SU-DHL-6 (cell line): ENCODE data around the gene NUP85.

Experiments
- EZH2phosphoT487 ChIP-seq: fragments of 200-600 bp; sonication (generic), shearing (Covaris generic); conservative IDR thresholded peaks from 2 replicates; pipeline ENCODE4 v1.6.1; 2018; ENCODE audit warnings: mild to moderate bottlenecking, antibody characterized with exemption, low read length, moderate library complexity, mixed read lengths
- TF ChIP-seq, protein P1 (sequence below): fragments of 200-600 bp; sonication (generic); IDR thresholded peaks from one replicate; pipeline ENCODE4 v1.5.1; 2017; ENCODE audit warnings: antibody characterized with exemption, mild to moderate bottlenecking, low read length, moderate library complexity; ENCODE audit not compliant: insufficient read depth, poor library complexity, severe bottlenecking

DNA sequence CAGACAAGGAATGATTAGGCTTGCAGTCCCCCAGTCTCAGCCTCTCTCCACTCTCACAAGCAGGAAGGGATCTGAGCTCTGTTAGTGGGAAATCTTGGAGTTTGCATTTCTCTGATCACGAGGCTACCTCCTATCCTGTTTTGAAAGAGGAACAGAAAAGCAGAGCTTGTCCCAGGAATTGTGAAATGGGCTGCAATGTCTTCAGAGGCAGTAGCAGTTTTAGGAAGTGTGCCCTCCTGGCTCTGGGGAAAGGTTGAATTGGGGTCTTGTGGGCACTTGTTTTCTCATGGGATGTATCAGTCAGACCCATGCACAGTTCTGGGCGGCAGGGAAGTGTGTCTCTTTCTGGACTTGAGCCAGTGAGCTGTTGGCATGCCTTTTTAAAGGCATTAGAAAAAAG lies 22.8 kb downstream of the NUP85 start:
- TF ChIP-seq EZH2phosphoT487 = no peak
- TF ChIP-seq, protein P1, sequence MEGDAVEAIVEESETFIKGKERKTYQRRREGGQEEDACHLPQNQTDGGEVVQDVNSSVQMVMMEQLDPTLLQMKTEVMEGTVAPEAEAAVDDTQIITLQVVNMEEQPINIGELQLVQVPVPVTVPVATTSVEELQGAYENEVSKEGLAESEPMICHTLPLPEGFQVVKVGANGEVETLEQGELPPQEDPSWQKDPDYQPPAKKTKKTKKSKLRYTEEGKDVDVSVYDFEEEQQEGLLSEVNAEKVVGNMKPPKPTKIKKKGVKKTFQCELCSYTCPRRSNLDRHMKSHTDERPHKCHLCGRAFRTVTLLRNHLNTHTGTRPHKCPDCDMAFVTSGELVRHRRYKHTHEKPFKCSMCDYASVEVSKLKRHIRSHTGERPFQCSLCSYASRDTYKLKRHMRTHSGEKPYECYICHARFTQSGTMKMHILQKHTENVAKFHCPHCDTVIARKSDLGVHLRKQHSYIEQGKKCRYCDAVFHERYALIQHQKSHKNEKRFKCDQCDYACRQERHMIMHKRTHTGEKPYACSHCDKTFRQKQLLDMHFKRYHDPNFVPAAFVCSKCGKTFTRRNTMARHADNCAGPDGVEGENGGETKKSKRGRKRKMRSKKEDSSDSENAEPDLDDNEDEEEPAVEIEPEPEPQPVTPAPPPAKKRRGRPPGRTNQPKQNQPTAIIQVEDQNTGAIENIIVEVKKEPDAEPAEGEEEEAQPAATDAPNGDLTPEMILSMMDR = no peak
